ENCODE data around the gene UBA7.
"Not testable (repeated sequence)": the region's sequence is repeated elsewhere in the genome, so short reads cannot be mapped to it uniquely, and the experiment has no call there.

UBA7 gene, protein sequence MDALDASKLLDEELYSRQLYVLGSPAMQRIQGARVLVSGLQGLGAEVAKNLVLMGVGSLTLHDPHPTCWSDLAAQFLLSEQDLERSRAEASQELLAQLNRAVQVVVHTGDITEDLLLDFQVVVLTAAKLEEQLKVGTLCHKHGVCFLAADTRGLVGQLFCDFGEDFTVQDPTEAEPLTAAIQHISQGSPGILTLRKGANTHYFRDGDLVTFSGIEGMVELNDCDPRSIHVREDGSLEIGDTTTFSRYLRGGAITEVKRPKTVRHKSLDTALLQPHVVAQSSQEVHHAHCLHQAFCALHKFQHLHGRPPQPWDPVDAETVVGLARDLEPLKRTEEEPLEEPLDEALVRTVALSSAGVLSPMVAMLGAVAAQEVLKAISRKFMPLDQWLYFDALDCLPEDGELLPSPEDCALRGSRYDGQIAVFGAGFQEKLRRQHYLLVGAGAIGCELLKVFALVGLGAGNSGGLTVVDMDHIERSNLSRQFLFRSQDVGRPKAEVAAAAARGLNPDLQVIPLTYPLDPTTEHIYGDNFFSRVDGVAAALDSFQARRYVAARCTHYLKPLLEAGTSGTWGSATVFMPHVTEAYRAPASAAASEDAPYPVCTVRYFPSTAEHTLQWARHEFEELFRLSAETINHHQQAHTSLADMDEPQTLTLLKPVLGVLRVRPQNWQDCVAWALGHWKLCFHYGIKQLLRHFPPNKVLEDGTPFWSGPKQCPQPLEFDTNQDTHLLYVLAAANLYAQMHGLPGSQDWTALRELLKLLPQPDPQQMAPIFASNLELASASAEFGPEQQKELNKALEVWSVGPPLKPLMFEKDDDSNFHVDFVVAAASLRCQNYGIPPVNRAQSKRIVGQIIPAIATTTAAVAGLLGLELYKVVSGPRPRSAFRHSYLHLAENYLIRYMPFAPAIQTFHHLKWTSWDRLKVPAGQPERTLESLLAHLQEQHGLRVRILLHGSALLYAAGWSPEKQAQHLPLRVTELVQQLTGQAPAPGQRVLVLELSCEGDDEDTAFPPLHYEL

DNA sequence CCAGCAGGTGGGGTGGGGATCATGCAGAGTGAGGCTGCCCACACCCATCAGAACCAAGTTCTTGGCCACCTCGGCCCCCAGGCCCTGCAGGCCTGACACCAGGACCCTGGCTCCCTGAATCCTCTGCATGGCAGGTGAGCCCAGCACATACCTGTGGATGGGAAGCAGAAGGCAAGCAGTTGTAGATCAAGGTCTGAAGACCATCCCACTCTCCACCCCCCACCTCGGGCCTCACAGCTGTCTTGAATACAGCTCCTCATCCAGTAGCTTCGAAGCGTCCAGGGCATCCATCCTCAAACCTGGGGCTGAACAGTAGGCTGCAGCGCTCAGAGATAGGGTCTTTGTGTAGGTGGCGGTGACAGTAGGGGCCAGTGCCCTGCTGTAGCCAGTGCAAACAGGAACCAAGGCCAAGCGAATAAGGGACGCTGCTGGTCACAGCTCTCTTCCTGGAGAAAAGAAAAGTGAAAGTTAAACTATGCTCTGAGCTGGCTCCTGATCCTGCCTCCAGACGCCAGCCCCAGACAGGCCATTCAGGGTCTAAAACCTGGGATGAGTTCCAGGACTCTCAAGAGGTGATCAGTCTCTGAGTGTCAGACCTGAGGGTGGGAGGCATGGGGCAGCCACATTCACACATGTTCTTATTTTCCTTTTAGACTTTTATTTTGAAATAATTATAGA is at the start of gene UBA7:
TSS of gene UBA7 (minus strand) at position 457 of the 678 bp plus-strand sequence. CDS start at position 291, 166 bp downstream.
- DNase-seq (ENCODE audit: low read depth) = peak; percentile 65

DNA sequence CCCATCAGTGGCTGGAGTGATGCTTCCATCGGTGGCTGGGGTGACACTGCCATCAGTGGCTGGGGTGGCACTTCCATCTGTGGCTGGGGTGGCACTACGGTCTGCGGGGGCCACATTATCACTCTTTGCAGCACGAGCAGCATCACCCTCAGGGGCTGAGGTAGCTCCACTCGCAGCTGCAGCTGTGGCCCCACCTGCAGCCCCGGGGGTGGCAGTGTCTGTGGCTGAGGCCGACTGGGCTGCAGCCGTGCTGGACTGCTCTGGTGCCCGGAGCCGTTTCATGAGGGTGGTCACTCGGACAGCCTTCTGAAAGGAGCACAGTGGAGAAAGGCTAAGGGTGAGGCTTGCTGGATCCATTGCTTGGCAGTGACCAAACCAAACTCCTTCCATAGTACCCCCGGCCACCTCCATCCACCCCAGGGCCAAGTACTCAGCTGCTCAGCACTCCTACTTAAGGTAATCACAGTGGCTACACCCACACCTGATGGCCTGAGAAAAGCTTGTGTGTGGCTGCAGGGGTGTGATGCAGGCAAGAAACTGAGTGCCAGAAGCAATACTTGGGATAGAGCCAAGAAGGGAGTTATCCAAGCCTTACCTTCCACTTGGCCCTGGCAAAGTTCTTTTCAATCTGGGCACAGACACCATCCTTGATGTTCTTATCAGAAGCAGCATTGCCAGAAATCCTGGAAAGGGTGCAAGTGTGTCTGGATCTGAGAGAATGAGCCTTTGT is 46.0 kb upstream of the UBA7 start:
- no peak for DNase-seq (ENCODE audit: low read depth)

DNA sequence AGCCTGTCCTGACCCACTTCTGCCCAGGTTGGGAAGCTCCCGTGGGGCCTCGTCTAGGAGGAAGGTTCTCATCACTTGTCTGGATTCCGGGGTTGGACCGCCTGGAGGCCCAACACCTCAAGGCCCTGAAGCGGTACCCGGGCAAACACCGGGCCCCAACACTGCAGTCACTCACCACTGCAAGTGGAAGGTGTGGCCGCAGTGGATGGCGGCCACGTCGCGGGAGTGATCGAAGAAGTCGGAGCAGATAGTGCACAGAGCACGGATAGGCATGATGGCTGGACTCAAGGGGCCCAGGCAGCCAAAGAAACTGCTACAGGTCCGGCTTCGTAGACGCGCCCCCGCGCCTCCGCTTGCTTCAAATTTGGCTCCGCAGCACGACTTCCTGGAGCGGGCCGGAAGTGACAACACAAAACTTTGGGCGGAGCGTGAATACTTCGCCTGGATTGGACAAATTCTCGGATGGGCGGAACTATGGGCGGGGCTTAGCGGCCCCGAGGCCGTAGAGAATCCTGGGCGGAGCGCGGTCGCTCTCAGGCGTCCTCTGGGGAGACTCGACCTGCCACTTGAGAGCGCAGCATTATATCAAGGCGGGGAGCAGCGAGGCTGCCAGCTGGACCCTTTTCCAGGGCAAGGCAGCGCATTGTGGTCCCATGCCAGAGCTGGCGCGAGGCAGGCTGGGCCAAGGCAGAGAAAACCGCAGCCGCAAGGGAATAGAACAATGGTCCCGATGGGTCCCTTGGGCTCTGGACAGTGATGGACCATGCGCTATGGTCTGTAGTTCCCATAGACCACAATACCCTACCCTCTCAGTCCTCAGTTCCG is 42.6 kb upstream of the UBA7 start, which contains the start of gene TRAIP:
TSS of gene TRAIP (minus strand) at position 384 of the 825 bp plus-strand sequence. CDS start at position 273, 111 bp downstream.
- DNase-seq (ENCODE audit: low read depth) = peak; percentile 81

DNA sequence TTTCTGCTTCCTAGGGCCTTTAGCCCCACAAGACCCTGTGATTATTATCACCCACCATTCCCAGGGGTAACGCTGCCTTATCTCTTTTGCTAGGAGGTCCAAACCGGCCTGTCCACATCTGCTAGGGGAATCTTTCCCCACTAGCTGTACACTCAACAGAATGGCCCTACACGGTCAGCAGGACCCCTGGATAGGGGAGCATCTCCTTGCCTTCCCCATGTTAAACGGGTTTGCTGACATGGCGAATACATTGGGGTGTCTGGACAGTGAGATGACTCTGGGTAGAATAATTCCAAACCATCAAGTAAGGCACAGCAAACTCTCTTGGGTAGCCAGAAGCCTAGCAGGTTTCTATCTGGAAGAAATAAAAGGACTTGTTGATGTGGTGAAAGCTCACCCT is 41.9 kb upstream of the UBA7 start:
- DNase-seq (ENCODE audit: low read depth) = no peak

DNA sequence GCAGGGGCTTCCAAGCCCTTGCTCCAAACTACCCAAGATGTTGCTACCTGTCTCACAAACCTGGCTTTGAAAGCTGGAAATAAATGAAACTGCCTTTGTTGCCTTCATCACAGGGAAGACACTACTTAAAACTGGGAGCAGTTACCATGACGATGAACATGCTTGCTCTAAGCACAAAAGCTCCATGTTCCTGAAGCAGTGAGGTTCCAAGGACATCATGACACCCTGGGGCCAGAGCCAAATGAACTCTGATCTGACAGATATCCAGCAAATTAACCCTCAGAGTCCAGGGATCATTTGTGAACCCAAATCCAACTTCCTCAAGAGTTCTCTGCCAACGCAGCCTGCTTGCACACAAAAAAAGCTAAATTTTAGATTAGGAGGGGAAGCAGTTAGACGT is 31.9 kb upstream of the UBA7 start:
- no peak for DNase-seq (ENCODE audit: low read depth)

DNA sequence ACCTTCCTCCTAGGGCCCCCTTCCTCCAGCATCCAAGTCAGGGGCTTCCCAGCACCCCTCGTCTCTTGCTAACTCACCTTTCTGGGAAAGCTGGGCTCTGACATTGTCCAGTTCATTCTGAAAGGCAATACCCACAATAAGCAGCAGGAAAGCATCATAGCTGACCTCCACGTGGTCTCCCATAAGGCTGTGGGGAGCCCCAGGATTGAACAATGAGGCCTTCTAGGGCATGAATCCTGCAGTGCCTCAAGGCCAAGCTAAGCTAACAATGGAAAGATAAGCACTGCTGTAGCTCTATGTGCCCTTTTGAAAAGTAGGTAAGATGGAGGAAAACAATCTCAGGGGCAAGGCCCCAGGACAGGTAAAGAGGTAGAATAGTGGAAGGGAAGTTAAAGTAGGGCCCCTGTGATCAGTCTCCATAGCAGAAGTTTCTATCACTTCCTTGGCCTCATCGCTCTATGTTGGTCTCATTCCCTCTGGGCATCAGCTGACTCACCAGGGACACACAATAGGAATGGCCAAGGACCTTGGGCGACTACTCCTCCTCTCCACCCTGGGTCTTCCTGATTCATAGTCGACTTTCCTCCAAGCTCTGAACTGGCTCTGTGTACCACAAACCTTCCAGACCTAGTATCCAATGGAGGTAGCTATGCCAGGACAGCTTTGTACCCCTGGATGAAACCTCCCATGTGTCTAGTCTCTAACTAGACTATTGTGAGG is 30.9 kb upstream of the UBA7 start:
- no peak for DNase-seq (ENCODE audit: low read depth)

DNA sequence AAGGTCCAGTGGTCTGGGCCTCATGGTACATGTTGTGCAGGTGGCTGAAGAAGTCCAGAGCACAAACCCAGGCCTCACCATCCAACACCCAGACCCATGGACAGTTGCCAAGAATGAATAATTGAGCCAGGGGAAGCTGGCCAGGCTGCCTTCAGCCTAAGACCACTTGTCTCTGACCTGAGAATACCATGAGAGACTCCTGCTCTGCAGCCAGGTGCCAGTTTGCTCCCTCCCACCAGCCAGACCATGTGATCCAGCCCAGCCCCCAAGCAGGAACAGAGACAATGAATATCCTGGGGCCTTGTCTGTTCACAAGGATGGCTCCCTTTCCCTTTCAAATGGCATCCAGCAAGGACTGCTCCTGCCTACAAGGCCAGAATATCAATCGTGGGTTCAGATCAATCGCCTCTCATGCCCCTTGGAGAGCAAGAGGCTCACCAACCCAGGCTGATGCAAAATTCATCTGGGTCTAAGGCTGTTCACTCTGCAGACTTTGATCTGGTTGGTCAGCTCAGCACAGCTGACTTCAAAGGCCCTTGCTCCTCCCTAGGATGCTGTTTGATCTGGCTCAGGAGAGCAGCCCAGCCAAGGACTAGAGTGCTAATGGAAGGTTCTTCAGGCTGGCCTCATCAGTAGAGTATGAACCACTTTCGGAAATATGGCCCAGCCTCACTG is 29.2 kb upstream of the UBA7 start:
- DNase-seq (ENCODE audit: low read depth) = no peak

DNA sequence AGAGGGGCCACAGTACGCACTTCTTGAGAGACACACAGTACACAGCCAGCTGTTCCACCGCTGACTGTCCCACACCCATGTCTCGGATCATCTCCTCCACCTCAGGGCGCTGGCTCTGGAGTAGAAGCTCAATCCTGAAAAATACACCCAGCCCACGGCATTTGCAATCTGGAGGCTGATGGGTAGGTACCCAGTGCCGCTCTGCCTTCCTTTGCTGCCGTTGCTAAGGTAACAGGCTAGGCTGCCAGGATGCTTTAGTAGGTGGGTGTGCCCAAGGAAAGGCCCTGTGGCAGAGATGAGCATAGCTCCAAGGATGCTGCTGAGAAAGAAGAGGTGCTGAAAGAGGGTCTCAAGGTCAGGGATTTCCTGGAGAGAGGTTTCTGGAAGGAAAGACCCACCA is 28.1 kb upstream of the UBA7 start:
- no peak for DNase-seq (ENCODE audit: low read depth)

DNA sequence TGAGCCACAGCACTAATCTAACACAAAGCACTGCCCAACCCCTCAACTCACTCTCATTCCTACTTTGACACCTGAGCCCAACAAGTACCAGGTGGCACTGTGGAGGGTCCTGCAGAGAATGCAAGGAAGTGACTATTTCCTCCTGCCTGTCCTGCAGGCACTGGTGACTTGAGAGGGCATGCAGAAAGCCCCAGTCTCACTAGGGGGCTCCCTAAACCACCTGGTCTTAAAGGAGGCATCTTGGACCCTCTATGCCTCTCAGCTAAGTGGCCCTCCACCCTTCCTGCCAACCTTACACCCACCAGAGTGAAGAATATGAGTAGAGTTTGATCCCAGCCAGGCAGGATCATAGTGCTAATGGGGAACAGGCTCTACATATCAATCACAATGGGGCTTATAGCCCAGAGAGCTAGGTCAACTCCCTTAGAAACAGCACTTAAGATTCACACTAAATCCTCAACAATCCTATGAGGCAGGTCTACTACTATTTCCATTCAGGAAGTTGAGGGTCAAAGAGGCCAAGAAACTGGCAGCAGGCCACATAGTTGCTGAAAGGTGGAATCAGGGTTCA is 27.5 kb upstream of the UBA7 start:
- DNase-seq (ENCODE audit: low read depth) = no peak

DNA sequence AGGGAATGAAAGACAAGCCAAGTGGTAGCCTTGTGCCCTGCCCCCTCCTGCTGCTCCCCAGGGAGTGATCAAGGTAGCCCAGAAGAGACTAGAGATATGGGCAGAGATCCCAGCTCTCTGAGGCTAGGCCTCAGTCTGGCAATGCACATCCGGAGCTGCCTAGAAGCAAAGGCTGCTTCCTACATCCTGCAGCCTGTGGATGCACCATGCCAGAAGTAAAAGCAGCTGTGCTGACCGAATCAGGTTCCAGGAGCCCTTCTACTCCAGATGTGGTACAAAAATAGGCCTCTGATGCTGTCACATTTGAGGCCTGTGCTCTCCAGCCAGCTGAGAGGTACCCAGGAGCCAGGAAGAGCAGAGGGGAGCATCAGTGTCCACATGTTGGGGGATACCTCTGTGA is 26.6 kb upstream of the UBA7 start:
- DNase-seq (ENCODE audit: low read depth) = peak; percentile 22

DNA sequence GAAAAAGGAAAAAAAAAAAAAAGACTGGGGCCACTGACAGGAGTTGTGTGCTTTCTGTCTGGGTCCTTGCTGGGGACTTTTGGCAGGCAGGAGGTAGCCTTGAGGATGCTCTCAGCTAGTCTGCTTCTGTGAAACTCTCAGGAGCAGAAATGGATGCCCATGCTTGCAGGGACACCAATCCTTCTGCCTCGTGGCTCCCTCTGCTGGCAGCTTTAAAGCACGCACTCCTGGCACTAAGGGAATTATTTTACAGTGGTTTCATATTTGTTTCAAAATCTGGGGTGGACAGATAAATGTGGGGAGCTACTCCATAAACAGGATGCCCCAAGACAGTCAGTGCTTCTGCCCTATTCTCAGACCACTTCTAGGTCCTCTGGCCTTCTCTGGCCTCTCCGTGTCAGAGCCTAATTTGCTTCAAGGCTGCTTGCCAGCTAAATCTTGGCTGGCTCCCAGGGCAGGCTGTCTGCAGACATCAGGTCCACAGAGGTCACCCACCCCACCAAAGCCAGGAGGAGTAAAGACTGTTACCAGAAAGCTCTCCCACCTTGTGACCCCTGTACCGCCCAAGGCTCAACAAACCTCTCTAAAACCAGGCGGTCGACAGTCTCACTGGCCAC is 25.5 kb upstream of the UBA7 start:
- DNase-seq (ENCODE audit: low read depth) = peak; percentile 79

DNA sequence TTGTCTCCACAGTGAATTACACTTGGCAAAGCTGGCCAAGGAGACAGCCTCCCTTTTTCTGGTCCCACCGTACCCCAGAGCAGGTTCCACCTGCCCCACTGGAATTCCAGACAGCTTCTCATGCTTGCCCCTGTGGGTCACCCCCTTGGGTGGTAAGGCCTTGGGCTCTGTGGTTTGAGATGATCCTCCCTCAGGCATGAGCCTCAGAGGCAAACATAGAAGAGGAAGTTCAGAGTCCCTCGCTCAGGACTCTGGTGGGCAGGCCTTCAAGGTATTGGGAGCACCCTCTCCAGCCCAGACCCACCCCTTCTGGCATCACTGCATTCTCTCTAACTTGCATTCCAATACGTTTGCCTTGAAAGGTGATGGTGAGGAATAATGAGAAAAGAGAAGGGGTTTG is 17.6 kb upstream of the UBA7 start:
- no peak for DNase-seq (ENCODE audit: low read depth)

DNA sequence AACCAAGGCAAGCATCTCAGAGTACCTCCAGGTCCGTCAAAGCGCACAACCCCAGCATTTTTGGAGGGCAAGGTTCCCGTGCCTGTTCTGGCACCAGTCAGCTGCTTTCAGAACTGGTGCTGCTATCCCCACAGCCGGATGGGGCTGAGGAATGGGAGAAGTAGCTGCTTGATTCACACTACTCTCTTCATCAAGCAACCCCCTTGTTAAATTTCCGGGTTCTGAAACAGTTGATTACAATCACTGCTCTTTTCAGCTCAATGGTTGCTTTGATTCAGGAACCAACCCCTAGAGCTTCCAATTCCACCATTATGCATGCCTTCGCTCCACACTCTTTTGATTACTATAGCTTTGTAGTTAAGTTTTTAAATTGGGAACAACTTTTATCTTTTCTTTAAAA is 12.3 kb upstream of the UBA7 start:
- DNase-seq (ENCODE audit: low read depth) = no peak

DNA sequence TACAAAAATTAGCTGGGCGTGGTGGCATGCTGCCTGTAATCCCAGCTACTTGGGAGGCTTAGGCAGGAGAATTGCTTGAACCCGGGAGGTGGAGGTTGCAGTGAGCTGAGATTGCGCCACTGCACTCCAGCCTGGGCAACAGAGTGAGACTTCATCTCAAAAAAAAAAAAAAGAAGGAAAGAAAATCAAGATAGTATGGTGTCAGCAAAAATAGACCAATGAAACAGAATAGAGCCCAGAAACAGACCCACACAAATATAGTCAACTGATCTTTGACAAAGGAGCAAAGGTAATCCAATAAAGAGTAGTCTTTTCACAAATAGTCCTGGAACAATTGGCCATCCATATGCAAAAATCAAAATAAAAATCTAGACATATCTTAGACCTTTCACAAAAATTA is 9.4 kb upstream of the UBA7 start:
- DNase-seq (ENCODE audit: low read depth) = not testable (repeated sequence)

DNA sequence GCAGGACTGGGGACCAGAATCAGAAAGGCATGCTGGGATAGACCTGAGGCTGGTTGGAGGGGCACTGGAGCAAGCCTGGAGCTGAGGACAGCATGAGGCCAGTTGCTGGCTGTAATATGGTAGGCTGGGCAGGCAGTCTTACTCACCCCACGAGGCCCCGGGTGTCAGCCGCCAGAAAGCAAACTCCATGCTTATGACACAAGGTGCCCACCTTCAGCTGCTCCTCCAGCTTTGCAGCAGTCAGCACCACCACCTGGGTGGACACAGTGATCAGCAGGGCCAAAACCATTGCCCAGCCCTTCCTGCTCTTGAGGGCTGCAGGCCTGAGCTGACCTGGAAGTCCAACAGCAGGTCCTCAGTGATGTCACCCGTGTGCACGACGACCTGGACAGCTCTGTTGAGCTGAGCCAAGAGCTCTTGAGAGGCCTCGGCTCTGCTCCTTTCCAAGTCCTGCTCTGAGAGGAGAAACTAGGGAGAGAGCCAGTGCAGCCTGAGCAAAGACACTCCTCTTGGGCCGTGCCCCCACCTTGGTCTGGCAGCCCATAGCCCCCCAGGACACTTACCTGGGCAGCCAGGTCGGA is 747 bp downstream of the UBA7 start:
- DNase-seq (ENCODE audit: low read depth) = no peak

DNA sequence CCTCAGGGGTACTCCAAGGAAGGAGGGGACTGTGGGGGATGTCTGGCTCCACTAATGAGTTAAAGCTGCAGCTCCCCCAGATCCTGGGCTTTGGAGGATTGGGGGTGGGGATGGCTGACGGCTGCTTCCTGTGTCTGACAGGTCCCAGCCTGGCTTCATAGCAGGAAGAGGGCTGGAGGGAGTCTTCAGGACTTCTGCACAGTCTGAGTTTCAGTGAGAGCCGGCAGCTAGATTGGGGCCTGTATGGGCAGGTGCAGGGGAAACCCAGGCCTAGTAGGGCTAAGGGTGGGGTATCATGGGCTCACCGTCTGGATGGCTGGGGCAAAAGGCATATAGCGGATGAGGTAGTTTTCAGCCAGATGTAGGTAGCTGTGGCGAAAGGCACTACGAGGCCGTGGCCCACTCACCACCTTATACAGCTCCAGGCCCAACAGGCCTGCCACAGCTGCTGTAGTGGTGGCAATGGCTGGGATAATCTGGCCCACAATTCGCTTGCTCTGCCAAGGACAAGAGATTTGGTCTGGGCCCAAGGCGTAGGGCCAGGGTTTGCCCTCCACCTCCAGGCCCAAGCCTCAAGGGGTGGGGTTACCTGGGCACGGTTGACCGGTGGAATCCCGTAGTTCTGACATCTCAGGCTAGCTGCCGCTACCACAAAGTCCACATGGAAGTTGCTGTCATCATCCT is 6.2 kb downstream of the UBA7 start:
- no peak for DNase-seq (ENCODE audit: low read depth)

DNA sequence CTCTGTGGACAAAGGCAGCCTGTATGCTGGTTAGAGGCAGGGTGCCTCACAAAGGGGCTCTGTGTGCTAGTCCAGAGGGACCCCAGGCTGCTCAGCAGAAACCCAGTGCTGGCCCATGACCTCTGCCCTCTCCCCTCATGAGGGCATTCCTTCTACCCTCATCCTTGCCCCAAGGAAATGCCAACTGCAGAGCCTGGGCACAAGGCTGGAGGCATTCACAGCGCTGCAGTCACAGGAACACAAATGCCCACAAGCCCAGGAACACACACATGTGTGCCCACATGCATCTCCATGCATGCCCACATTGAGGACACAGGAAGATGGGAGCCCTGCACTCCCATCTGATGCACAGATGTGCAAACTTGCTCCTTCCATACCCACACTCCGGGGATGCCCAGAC is 6.9 kb downstream of the UBA7 start:
- no peak for DNase-seq (ENCODE audit: low read depth)
